ENCODE data around the gene PRSS48.

GRCh38 chr4:151340751-151341385, 63.9 kb downstream of the PRSS48 start:
- TF ChIP-seq POLR2A (IDR thresholded peaks at IDR 0.05) (no peak), CTCF (IDR thresholded peaks at IDR 0.05) (no peak)
